ENCODE data around the gene PPP4C.

The PPP4C gene

GRCh38 chr16:30054959-30055553 is 20.7 kb upstream of the PPP4C start:
- DNase-seq (ENCODE audit: low spot score) = no peak

GRCh38 chr16:30060346-30060745 is 15.4 kb upstream of the PPP4C start:
- no peak for DNase-seq (ENCODE audit: low spot score)

DNA sequence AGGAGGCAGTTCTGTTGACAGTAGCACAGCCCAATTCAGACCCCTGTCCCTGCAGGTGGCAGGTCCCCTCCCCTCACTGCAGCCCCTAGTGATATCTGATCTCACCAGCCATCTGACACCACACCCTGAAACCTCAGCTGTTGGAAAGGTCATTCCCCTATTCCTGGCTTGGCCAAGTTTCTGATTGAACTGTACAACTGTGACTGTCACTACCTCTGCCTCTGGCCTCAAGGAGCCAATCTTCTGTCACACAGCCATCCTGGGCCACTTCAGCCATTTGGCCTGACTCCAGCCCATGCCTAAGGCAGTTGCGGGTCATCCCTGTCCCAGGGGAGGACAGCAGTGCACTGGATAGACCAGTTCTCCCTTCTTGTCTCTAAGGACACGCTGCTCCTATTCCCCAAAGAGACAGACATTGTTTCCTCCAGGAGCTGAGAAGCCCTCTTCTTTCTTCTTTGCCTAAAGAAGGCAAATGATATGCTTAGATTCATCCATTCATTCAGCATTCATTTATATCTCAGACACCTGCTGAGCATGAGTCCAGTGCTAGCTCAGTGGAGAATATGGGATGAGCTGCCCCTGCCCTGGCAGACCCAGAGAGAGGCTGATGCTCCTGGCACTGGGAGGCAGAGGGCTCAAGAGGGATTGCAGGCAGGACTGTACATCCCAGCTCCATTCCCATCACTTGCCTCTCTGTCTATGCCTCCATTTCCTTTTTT is 14.8 kb upstream of the PPP4C start:
- DNase-seq (ENCODE audit: low spot score) = no peak

- DNase-seq (ENCODE audit: low spot score) = no peak
Observed at GRCh38 chr16:30063278-30063892, 12.4 kb upstream of the PPP4C start.

DNA sequence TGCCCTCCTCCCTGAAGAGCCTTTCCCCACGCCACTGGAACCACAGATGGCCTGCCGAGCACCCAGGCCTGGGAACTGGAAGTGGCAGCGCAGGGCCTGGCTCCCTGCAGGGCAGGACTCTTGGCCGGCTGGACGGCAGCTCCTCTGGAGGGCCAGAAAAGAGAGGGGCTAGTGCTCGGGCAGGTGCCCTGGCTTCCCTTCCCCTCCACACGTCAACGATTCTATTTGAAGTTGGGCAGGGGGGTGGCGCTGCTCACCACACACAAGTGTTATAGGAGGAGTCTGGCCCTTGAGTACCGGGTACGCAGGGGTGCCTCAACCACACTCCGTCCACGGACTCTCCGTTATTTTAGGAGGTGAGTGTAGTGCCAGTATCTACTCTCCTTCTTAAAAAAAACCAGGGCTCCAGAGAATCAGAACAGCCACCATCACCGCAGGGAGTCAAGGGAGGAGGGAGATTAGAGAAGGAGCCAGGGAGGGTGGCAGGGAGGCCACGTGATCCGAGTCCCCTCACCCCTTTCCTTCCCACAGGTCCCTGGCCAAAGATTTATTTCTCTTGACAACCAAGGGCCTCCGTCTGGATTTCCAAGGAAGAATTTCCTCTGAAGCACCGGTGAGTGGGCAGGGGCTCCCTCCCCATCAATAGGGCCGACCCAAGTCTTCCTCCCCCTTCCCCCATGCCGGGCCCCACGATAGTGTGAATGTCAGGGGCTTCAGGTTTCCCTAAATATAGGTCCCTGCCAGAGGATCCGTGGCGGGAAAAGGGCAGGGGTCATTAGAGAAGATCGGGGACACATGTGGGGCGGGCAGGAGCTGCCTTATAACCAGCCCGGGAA is 11.7 kb upstream of the PPP4C start:
- DNase-seq (ENCODE audit: low spot score) = peak; percentile 87

- no peak for DNase-seq (ENCODE audit: low spot score)
Observed at GRCh38 chr16:30064729-30065101, 11.1 kb upstream of the PPP4C start.

GRCh38 chr16:30065102-30065942 is 10.5 kb upstream of the PPP4C start, which contains the start of gene ALDOA:
Gene ALDOA (plus strand): TSS chr16:30065760. CDS start chr16:30066898, 1,138 bp downstream.
- peak; percentile 98 for DNase-seq (ENCODE audit: low spot score)

- DNase-seq (ENCODE audit: low spot score) = no peak
Observed at GRCh38 chr16:30065943-30066760, 9.6 kb upstream of the PPP4C start.

DNA sequence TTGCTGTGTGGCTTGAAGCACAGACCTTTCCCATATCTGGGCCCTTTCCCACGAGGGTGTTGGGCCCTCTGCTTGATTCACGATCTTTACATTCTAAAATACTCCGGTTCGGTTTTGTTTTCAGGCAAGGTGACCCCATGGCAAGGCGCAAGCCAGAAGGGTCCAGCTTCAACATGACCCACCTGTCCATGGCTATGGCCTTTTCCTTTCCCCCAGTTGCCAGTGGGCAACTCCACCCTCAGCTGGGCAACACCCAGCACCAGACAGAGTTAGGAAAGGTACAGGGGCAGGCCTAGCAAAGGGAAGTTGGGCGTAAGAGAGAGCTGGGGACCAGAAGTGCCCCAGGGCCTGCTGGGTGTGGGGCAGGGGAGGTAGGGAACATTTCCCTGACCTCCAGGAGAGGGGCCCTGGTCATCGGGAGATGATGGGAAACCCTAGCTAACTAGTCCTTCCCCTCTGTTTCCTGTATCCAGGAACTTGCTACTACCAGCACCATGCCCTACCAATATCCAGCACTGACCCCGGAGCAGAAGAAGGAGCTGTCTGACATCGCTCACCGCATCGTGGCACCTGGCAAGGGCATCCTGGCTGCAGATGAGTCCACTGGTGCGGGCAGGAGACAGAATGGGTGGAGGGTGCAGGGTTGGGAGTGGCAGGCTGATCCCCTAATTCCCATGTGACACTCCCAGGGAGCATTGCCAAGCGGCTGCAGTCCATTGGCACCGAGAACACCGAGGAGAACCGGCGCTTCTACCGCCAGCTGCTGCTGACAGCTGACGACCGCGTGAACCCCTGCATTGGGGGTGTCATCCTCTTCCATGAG is 8.8 kb upstream of the PPP4C start:
- no peak for DNase-seq (ENCODE audit: low spot score)

DNA sequence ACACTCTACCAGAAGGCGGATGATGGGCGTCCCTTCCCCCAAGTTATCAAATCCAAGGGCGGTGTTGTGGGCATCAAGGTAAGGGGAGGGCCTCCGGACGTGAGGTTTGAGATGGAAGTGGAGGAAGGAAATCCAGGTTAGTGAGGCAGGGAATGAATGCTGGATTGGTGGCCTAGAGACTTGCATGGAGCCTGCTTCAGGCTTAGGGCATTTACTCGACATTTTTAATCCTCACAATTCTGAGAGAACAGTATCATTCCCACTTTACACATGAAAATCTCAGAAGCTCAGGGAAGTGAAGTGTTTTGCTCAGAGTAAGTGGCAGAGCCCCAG is 8.2 kb upstream of the PPP4C start:
- DNase-seq (ENCODE audit: low spot score) = no peak

GRCh38 chr16:30068333-30068732 is 7.5 kb upstream of the PPP4C start:
- no peak for DNase-seq (ENCODE audit: low spot score)

DNA sequence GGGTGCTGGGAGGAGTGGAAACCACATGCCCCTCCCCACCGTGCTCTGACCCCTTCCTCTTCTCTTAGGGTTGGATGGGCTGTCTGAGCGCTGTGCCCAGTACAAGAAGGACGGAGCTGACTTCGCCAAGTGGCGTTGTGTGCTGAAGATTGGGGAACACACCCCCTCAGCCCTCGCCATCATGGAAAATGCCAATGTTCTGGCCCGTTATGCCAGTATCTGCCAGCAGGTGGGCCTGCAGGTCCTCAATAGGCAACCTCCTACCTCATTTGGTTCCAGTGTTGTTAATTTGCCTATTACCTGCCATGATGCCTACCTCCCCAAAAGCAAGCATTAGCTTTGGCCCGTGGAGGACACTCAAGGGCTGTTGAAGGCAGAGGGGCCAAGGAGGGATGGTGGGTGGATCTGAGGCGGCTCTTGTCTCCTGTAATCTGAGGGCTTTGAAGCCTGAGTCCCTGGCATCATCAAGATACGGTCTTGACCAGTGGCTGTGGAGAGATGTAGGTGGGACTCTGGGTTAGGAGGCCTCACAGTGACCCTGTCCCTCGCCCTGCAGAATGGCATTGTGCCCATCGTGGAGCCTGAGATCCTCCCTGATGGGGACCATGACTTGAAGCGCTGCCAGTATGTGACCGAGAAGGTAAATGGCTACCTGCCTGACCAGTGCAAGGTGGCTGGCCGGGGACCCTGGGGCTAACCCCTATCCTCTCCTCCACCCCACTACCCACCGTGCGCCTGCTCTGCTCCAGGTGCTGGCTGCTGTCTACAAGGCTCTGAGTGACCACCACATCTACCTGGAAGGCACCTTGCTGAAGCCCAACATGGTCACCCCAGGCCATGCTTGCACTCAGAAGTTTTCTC is 6.8 kb upstream of the PPP4C start:
- DNase-seq (ENCODE audit: low spot score) = no peak

DNA sequence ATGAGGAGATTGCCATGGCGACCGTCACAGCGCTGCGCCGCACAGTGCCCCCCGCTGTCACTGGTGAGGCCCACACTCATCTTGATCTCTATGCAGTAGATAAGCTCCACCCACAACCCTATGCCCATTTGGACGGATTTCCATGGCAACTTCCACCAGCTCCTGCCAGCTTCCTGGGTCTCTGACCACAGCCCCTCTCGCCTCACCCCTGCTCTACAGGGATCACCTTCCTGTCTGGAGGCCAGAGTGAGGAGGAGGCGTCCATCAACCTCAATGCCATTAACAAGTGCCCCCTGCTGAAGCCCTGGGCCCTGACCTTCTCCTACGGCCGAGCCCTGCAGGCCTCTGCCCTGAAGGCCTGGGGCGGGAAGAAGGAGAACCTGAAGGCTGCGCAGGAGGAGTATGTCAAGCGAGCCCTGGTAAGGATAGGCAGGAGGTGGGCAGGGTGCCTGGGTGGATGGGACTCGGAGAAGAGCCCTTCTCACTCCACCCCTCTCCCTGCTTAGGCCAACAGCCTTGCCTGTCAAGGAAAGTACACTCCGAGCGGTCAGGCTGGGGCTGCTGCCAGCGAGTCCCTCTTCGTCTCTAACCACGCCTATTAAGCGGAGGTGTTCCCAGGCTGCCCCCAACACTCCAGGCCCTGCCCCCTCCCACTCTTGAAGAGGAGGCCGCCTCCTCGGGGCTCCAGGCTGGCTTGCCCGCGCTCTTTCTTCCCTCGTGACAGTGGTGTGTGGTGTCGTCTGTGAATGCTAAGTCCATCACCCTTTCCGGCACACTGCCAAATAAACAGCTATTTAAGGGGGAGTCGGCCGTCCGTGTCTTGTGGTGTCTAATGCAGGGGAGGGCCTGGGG is 6.0 kb upstream of the PPP4C start:
- no peak for DNase-seq (ENCODE audit: low spot score)

GRCh38 chr16:30070490-30070889 is 5.3 kb upstream of the PPP4C start:
- DNase-seq (ENCODE audit: low spot score) = no peak

GRCh38 chr16:30076276-30076791 is 540 bp downstream of the PPP4C start:
- no peak for DNase-seq (ENCODE audit: low spot score)

DNA sequence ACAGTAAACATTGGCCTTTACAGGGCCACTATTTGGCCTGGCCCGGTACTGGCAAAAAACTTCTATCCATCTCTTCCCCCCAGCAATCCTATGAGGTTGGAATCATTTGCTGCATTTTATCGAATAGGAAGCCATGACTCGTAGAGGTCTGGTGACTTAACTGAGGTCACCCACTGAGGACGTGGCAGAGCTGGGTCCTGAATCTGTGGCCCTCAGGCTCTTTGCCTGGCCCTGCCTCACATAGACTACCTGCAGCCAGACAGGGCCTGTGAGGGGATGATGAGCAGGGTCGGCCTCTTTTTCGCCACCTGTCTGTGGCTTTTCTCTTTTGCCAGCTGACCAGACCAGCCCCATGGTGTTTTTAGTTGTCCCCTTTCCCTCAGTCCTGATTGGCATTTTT is 1.9 kb downstream of the PPP4C start:
- no peak for DNase-seq (ENCODE audit: low spot score)

DNA sequence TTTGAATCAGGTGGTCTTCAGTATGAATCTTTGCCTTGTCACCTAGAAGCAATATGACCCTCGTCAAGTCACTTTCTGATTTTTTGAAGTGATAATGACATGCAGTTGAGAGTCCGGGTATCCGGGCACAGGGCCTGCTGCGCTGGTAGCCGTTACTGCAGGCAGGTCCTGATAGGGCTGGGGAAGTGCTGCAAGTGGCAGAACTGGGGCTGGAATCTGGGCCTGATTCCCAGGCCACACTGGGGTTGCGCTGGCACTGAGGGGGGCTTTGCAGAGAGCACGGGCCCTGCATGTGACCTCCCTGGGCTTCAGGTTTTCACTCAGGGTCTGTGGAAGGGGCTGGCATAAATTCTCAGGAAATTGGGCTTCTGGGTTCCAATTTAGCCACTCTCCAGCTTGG is 3.0 kb downstream of the PPP4C start:
- no peak for DNase-seq (ENCODE audit: low spot score)

DNA sequence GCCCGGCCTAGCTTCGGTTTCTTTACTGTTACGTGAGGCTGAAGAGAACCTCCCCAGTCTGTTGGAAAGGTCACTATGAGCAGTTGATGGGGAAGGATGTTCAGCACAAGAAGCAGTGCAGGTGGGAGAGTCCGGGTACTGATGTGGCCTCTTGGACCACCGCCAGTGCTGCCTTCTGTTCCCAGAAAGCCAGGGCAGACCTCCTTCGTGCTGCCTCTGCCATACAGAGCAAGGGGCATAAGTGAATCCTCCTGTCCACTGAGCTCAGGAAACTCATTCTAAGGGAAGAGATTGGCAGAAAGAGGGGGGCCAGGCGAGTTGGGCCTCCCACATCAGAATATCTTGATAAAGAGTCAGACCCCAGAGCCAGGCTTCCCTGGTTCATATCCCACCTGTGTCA is 3.7 kb downstream of the PPP4C start:
- DNase-seq (ENCODE audit: low spot score) = no peak
